IPS DF 6.9 (cell line): ENCODE data around the gene ERC2.
"Not testable (repeated sequence)": the region's sequence is repeated elsewhere in the genome, so short reads cannot be mapped to it uniquely, and the experiment has no call there.

Experiments
- DNase-seq: peaks from one replicate; pipeline ENCODE4 v3.0.0-alpha.2; 2013; ENCODE audit warnings: low read depth, low spot score
- H3K27ac ChIP-seq: one replicate; pipeline ENCODE4 v1.5.1; 2013; ENCODE audit warnings: low read length, control low read depth
- H3K27me3 ChIP-seq: 2 replicates; pipeline ENCODE4 v1.6.1; 2013; ENCODE audit warnings: mild to moderate bottlenecking, low read length; ENCODE audit not compliant: control insufficient read depth, insufficient read depth
- H3K36me3 ChIP-seq: 2 replicates; pipeline ENCODE4 v1.6.1; 2013; ENCODE audit warnings: low read length; ENCODE audit not compliant: control insufficient read depth, insufficient read depth
- H3K4me1 ChIP-seq: 2 replicates; pipeline ENCODE4 v1.6.1; 2013; ENCODE audit warnings: low read length; ENCODE audit not compliant: control insufficient read depth, insufficient read depth
- H3K4me3 ChIP-seq: 2 replicates; pipeline ENCODE4 v1.5.1; 2013; ENCODE audit warnings: mild to moderate bottlenecking, low read length
- H3K9me3 ChIP-seq: 2 replicates; pipeline ENCODE4 v1.6.1; 2013; ENCODE audit warnings: low read length, inconsistent platforms; ENCODE audit not compliant: control insufficient read depth, insufficient read depth
- WGBS: extraction: QIAGEN DNeasy Blood & Tissue Kit; methylation state at CpG from one replicate; pipeline ENCODE4 v1.1.7; 2013; ENCODE audit warnings: mixed read lengths, missing lambda C conversion rate; ENCODE audit not compliant: insufficient read length, insufficient coverage; 5-methylcytosine and 5-hydroxymethylcytosine counted together

Gene ERC2

DNA sequence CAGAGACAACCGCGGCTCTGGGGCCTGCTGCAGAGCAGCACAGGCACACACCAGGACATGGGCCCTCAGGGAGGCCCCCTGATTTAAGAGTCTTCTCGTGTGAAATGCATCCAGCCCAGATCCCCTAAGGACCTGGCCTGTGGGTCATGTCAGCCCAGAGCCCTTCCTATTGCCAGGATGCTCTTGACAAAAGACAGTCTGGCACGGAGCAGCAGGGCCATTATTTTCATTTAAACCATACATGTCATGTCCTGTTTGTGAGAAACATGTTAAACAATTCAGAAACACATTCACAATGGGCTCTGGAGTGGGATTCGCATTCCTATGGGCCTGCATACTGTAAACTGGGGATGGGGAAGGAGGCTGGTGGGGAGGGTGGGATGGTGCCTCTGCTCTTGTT lies 613.8 kb downstream of the ERC2 start:
- no peak for DNase-seq
- WGBS: no CpG with 5 or more reads among the region's 5 CpGs

DNA sequence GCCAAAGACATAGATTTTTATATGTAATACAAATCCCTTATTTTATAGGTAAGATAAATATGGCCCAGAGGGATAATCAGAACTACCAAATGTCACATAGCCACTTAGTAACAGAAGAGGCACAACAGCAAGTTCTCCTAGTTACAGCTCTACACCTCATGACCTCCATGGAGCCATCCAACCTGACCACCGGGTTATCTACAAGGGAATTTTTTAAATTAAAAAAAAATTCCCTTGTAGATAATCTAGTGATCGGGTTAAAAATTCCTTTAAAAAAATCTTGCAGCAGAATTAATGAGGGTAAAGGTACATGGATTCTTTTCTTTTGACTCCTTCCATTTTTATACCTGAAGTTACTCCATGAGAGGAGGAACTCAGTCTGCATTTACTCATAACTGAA lies 615.9 kb downstream of the ERC2 start:
- DNase-seq: no peak
- peaks cover 3% of the 10 kb centered on the region; the same call in 1 of the 2 replicates for H3K4me1 ChIP-seq
- H3K4me3 ChIP-seq: no peak overlapping the region
- WGBS: no CpG with 5 or more reads among the region's 2 CpGs
- no peaks in the 10 kb centered on the region for H3K9me3 ChIP-seq
- H3K27ac ChIP-seq: no peak overlapping the region
- H3K27me3 ChIP-seq: no peaks in the 10 kb centered on the region
- no peaks in the 10 kb centered on the region for H3K36me3 ChIP-seq

More for the DNA sequence above, 613.8 kb downstream of the ERC2 start:
- Histone ChIP-seq H3K27me3 (no peaks in the 10 kb centered on the region), H3K36me3 (no peaks in the 10 kb centered on the region), H3K27ac (no peak overlapping the region), H3K4me1 (peaks cover 3% of the 10 kb centered on the region; the same call in 1 of the 2 replicates), H3K9me3 (no peaks in the 10 kb centered on the region), H3K4me3 (no peak overlapping the region)

DNA sequence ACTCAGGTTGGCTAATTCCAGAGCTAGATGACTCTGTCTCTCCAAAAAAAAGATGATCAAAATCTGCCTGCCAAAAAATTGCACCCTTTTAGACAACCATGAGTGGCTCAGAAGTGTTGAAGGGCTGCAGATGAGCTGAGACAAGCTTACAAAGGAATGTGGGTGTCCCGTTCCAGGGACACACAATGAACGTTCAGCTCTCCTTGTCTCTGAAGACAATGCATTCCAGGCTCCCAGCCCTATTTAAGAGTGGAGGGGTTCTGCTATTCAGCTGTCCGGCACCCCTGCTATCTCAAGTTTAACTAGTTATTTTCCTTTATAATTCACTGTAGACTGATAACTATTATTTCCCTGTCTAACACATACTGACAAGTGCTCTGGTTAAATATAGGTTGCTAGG lies 626.1 kb downstream of the ERC2 start:
- H3K4me1 ChIP-seq: no peaks in the 10 kb centered on the region
- no CpG with 5 or more reads among the region's 3 CpGs for WGBS
- no peak overlapping the region for H3K27ac ChIP-seq
- H3K4me3 ChIP-seq: no peak overlapping the region
- DNase-seq: no peak
- no peaks in the 10 kb centered on the region for H3K9me3 ChIP-seq
- no peaks in the 10 kb centered on the region for H3K36me3 ChIP-seq
- no peaks in the 10 kb centered on the region for H3K27me3 ChIP-seq

DNA sequence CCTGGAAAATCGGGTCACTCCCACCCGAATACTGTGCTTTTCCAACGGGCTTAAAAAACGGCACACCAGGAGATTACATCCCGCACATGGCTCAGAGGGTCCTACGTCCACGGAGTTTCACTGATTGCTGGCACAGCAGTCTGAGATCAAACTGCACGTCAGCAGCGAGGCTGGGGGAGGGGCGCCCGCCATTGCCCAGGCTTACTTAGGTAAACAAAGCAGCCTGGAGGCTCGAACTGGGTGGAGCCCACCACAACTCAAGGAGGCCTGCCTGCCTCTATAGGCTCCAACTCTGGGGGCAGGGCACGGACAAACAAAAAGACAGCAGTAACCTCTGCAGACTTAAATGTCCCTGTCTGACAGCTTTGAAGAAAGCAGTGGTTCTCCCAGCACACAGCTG lies 636.4 kb downstream of the ERC2 start:
- not testable (repeated sequence) for H3K9me3 ChIP-seq, DNase-seq, H3K27ac ChIP-seq, H3K4me1 ChIP-seq, H3K27me3 ChIP-seq, H3K4me3 ChIP-seq, H3K36me3 ChIP-seq
- no CpG with 5 or more reads among the region's 13 CpGs for WGBS

DNA sequence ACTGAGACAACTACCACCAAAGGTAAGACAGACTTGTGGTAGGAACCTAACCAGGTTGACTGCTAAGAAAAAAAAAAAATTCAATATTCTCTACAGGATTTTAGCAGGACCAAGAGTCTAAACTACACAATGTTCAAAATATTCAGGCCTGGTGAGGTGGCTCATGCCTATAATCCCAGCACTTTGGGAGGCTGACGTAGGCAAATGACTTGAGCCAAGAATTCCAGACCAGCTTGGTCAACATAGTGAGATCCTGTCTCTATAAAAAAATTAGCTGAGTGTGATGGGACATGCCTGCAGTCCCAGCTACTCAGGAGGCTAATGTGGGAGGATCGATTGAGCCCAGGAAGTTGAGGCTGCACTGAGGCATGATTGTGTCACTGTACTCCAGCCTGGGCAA lies 639.6 kb downstream of the ERC2 start:
- H3K27me3 ChIP-seq: no peaks in the 10 kb centered on the region
- no CpG with 5 or more reads among the region's 2 CpGs for WGBS
- no peak for DNase-seq

DNA sequence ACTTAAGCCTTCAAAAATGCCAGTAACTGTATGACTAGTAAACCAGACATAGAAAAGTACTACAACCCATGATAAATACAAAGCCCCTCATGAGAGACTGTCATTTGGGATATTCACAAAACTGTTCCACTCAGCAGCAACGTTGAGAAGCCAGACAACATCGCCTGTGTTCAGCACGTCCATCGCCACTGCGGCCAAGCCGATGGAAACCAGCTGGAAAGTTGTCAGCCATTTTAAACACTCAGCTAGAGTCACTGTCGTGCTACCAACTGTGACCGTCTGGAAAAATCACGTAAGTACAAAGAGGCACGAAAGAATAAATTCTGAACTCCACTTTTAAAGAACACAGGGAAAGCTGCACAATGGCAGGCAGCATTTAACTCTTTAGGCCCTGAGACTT lies 640.5 kb downstream of the ERC2 start:
- no peak overlapping the region for H3K4me3 ChIP-seq
- no peaks in the 10 kb centered on the region for H3K4me1 ChIP-seq
- WGBS: no CpG with 5 or more reads among the region's 10 CpGs
- no peaks in the 10 kb centered on the region for H3K36me3 ChIP-seq
- no peaks in the 10 kb centered on the region for H3K27me3 ChIP-seq
- H3K27ac ChIP-seq: no peak overlapping the region
- no peak for DNase-seq
- no peaks in the 10 kb centered on the region for H3K9me3 ChIP-seq

More for the DNA sequence above, 639.6 kb downstream of the ERC2 start:
- Histone ChIP-seq H3K4me1 (no peaks in the 10 kb centered on the region), H3K4me3 (no peak overlapping the region), H3K9me3 (no peaks in the 10 kb centered on the region), H3K36me3 (no peaks in the 10 kb centered on the region), H3K27ac (no peak overlapping the region)

DNA sequence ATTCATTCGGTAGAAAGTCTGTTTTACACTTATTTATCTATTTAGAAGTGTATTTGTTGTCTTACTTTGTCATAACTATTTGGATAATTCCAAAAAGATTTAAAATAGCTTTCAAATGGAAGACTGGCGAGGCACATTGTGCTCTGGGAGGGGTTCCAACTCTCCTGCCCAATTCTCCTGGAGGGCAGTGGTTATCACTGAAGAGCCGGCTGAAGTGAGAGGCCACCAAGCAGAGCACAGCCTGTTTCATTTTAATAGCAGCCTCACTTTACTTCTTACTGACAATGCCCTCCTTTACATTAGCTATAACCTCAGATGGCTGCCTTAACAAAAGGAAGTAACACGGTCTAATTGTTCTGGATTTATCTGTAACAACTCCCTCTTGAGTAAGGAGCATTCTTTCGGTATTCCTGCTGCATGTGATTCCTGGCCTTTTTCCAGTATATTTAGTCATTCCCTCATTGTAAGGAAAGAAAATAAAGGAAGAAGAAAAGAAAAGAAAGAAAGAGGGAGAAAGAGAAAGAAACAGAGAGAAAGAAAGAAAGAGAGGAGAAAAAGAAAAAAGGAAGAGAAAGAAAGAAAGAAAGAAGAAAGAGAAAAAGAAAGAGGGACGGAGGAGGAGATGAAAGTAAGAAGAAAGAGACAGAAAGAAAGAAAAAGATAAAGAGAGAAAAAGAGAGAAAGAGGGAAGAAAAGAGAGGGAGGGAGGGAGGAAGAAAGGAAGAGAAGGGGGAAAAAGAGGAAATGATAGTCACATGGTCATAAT lies 641.4 kb downstream of the ERC2 start:
- H3K9me3 ChIP-seq: no peaks in the 10 kb centered on the region
- no peak overlapping the region for H3K4me3 ChIP-seq
- H3K27me3 ChIP-seq: no peaks in the 10 kb centered on the region
- H3K4me1 ChIP-seq: no peaks in the 10 kb centered on the region
- H3K27ac ChIP-seq: no peak overlapping the region
- no peak for DNase-seq
- H3K36me3 ChIP-seq: no peaks in the 10 kb centered on the region
- 73% methylated on average over 1 of the region's 6 CpGs for WGBS

DNA sequence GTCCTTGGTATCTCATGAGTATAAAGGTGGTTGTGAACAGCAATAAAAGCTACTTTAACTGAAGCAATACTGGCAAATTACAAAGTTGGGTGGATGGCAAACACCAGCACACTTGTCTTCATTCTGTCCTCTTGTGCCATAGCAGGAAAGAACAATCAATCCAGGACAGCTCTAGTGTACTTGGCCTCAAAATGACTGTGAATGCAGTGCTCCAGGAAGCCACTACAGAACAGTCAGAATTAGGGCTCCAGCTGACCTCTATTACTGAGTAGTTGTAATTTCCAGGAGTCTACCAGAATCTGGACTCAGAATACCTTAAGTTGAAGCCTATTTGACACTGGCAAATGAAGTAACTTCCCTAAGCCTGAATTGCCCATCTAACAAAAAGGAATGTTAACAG lies 642.2 kb downstream of the ERC2 start:
- Histone ChIP-seq H3K4me3 (no peak overlapping the region), H3K27ac (no peak overlapping the region), H3K9me3 (no peaks in the 10 kb centered on the region)

DNA sequence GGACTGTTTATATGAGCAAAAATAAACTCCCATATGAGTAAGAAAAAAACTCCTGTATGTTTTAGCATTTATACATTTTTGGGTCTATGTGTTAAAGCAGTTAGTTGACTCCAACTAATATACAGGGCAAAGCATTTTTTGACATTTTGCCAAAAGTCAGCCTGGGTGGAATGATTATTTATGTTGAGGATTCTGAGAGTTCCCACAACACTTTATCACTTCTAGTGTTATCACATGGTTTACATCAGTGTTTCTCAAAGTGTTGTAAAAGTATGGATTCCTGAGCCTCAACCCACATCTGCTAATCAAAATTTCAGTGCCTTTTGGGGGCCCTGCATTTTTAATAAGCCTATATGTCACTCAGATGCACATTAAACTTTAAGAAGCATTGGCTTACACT lies 643.9 kb downstream of the ERC2 start:
- no peaks in the 10 kb centered on the region for H3K9me3 ChIP-seq
- H3K4me3 ChIP-seq: no peak overlapping the region
- no peak overlapping the region for H3K27ac ChIP-seq
- no peak for DNase-seq
- H3K27me3 ChIP-seq: no peaks in the 10 kb centered on the region
- no peaks in the 10 kb centered on the region for H3K36me3 ChIP-seq
- no peaks in the 10 kb centered on the region for H3K4me1 ChIP-seq

More for the DNA sequence above, 642.2 kb downstream of the ERC2 start:
- Histone ChIP-seq H3K36me3 (no peaks in the 10 kb centered on the region), H3K4me1 (no peaks in the 10 kb centered on the region), H3K27me3 (no peaks in the 10 kb centered on the region)
- DNase-seq: no peak

DNA sequence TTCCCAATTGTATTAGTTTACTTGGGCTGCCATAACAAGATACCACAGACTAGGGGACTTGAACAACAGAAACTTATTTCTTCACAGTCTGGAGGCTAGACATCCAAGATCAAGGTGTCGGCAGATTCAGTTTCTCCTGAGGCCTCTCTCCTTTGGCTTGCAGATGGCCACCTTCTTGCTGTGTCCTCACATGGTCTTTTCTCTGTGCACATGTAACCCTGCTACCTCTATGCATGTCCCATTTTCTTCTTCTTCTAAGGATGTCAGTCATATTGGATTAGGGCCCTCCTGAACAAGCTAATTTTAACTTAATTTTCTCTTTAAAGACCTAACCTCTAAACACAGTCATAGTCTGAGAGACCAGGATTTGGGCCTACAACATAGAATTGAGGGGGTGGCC lies 644.4 kb downstream of the ERC2 start:
- no CpG with 5 or more reads among the region's 1 CpG for WGBS
- Histone ChIP-seq H3K27me3 (no peaks in the 10 kb centered on the region), H3K4me3 (no peak overlapping the region), H3K36me3 (no peaks in the 10 kb centered on the region), H3K9me3 (no peaks in the 10 kb centered on the region), H3K4me1 (no peaks in the 10 kb centered on the region), H3K27ac (no peak overlapping the region)
- DNase-seq: no peak

DNA sequence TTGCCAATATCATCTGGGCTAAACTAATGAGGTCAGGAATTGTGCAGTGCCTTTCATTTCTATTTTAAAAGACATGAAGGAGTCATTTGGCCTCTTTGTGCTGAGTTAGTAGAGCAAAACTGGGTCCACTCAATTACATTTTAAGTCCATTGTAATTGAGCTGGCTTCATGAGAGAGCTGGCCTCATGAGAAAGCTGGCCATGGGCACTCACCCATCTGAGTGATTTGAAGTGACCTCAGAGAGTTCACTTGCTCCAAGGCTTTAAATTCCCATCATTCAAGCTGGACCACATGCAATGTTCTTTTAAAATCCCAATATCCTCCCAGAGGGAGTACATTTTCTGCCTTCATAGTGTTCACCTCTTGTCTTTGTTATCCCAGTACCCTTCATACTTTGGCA lies 645.3 kb downstream of the ERC2 start:
- Histone ChIP-seq H3K27ac (no peak overlapping the region), H3K9me3 (no peaks in the 10 kb centered on the region), H3K27me3 (no peaks in the 10 kb centered on the region), H3K36me3 (no peaks in the 10 kb centered on the region), H3K4me3 (no peak overlapping the region), H3K4me1 (no peaks in the 10 kb centered on the region)
- no peak for DNase-seq
